ENCODE results near the gene ARHGEF25. TPM values are rescaled to one million over a fixed set of nuclear protein-coding genes. Genes with fewer than 3 reads are reported as not detected.
"Not testable (repeated sequence)": the region's sequence is repeated elsewhere in the genome, so short reads cannot be mapped to it uniquely, and the experiment has no call there.

ARHGEF25 gene
- total and polyA plus RNA-seq, 2 of the 13 experiments (the other 11 are each of a cell fraction or from before 2014, with no cell fraction given), result 11.5 to 12.5 TPM

GRCh38 chr12:57655541-57656240 lies 44.5 kb downstream of the ARHGEF25 start (continued):
- TF ChIP-seq PAXIP1 (CRISPR knock-in tag; conservative IDR thresholded peaks at IDR 0.05) (no peak), SIN3B (IDR thresholded peaks at IDR 0.05; ENCODE audit: low read length) (no peak), AHR (CRISPR knock-in tag; IDR thresholded peaks at IDR 0.05) (no peak)

DNA sequence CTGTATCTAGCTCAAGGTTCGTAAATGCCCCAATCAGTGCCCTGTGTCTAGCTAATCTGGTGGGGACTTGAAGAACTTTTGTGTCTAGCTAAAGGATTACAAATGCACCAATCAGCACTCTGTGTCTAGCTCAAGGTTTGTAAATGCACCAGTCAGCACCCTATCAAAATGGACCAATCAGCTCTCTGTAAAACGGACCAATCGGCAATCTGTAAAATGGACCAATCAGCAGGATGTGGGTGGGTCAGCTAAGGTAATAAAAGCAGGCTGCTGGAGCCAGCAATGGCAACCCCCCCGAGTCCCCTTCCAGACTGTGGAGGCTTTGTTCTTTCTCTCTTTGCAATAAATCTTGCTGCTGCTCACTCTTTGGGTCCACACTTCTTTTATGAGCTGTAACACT lies 45.2 kb downstream of the ARHGEF25 start:
- H3K9ac ChIP-seq (ENCODE audit: insufficient read depth, low read depth, low read length); H3K27ac ChIP-seq (ENCODE audit: extremely low read length, insufficient read depth, low read length); H3K36me3 ChIP-seq (replicated peaks in 1 of 2; ENCODE audit: control insufficient read depth in 1 of 2, insufficient read depth in 2 of 2, low read length in 2 of 2); FAIRE-seq; H3K9me3 ChIP-seq (ENCODE audit: low read length); intact Hi-C loops (cut with micrococcal nuclease; ENCODE audit: unreplicated experiment); H2AFZ ChIP-seq (ENCODE audit: low read length); DNase-seq (ENCODE audit: low spot score); H3K27me3 ChIP-seq (ENCODE audit: control insufficient read depth in 1 of 2, insufficient read depth in 2 of 2, low read length in 2 of 2); CTCF ChIA-PET (ENCODE audit: low intra/inter-chr PET ratio, low total read pairs); POLR2A ChIA-PET; H3K79me2 ChIP-seq (ENCODE audit: insufficient read depth, low read length); H3K4me1 ChIP-seq (ENCODE audit: insufficient read depth, low read length); H4K20me1 ChIP-seq (ENCODE audit: insufficient read depth, low read length); in situ Hi-C loops (cut with HindIII; ENCODE audit: extremely low pct_ligation_motif_present, low pct_unique_long_range_greater_than_20kb); H3K4me2 ChIP-seq (ENCODE audit: low read depth, low read length); H3K4me3 ChIP-seq (replicated peaks in 1 of 3; ENCODE audit: insufficient read depth in 1 of 3, low read depth in 2 of 3, low read length in 3 of 3); BruUV-seq (replicated peaks); ATAC-seq: not testable (repeated sequence)
- 0% methylated on average over 3 of the region's 4 CpGs for WGBS (ENCODE audit: low lambda C conversion rate)
- TF ChIP-seq MAFF (IDR thresholded peaks at IDR 0.05; ENCODE audit: low read depth, low read length) (peak; percentile 21; the same call in 1 of the 2 replicates), NFYB (CRISPR knock-in tag; IDR thresholded peaks at IDR 0.05) (peak; percentile 63), NFYC (CRISPR knock-in tag; IDR thresholded peaks at IDR 0.05) (peak; percentile 57)
